CD4-positive, alpha-beta T cell treated with Interleukin-12 subunit alpha and Interleukin-12 subunit beta, for 1 hour (primary cell): Measurements from ENCODE around the gene ZBTB47.

ENCODE experiments used
- DNase-seq: peaks from one replicate; pipeline ENCODE4 v3.0.0-alpha.2; 2020

ZBTB47 gene

GRCh38 chr3:42653303-42653559 lies 266 bp upstream of the ZBTB47 start:
- DNase-seq = no peak

GRCh38 chr3:42654331-42655201 lies 1.1 kb downstream of the ZBTB47 start:
- DNase-seq = no peak

- DNase-seq = no peak
These were observed 1.9 kb downstream of the ZBTB47 start for GRCh38 chr3:42655331-42655888.

GRCh38 chr3:42655980-42656679 lies 2.6 kb downstream of the ZBTB47 start:
- DNase-seq = no peak

- no peak for DNase-seq
These were observed 3.4 kb downstream of the ZBTB47 start for GRCh38 chr3:42656680-42657610.

- no peak for DNase-seq
These were observed 4.2 kb downstream of the ZBTB47 start for GRCh38 chr3:42657675-42658074.

GRCh38 chr3:42658091-42658770 lies 4.7 kb downstream of the ZBTB47 start:
- no peak for DNase-seq

- no peak for DNase-seq
These were observed 5.4 kb downstream of the ZBTB47 start for GRCh38 chr3:42658771-42659390.

- DNase-seq = no peak
These were observed 6.1 kb downstream of the ZBTB47 start for GRCh38 chr3:42659451-42660130.

GRCh38 chr3:42660131-42660715 lies 6.7 kb downstream of the ZBTB47 start:
- no peak for DNase-seq

GRCh38 chr3:42660898-42661297 lies 7.4 kb downstream of the ZBTB47 start:
- no peak for DNase-seq

- DNase-seq = no peak
These were observed 8.1 kb downstream of the ZBTB47 start for GRCh38 chr3:42661593-42662022.

GRCh38 chr3:42662037-42662812 lies 8.7 kb downstream of the ZBTB47 start:
- no peak for DNase-seq

GRCh38 chr3:42662813-42663535 lies 9.5 kb downstream of the ZBTB47 start:
- no peak for DNase-seq

GRCh38 chr3:42663581-42664437 lies 10.3 kb downstream of the ZBTB47 start:
- DNase-seq = no peak

- DNase-seq = no peak
These were observed 10.9 kb downstream of the ZBTB47 start for GRCh38 chr3:42664438-42664803.

- no peak for DNase-seq
These were observed 11.8 kb downstream of the ZBTB47 start for GRCh38 chr3:42665050-42665878.

- DNase-seq = no peak
These were observed 12.5 kb downstream of the ZBTB47 start for GRCh38 chr3:42666022-42666421.
